ENCODE measurements around the gene RGS9BP. TPM values are rescaled to one million over a fixed set of nuclear protein-coding genes. Genes with fewer than 3 reads are reported as not detected.
A peak's percentile ranks its signal among the peaks of the same experiment; 100 is the strongest.

RGS9BP gene
- total and polyA plus RNA-seq, 2 of the 13 experiments (the other 11 are each of a cell fraction or from before 2014, with no cell fraction given), result 0.01 TPM; not detected in 1

DNA sequence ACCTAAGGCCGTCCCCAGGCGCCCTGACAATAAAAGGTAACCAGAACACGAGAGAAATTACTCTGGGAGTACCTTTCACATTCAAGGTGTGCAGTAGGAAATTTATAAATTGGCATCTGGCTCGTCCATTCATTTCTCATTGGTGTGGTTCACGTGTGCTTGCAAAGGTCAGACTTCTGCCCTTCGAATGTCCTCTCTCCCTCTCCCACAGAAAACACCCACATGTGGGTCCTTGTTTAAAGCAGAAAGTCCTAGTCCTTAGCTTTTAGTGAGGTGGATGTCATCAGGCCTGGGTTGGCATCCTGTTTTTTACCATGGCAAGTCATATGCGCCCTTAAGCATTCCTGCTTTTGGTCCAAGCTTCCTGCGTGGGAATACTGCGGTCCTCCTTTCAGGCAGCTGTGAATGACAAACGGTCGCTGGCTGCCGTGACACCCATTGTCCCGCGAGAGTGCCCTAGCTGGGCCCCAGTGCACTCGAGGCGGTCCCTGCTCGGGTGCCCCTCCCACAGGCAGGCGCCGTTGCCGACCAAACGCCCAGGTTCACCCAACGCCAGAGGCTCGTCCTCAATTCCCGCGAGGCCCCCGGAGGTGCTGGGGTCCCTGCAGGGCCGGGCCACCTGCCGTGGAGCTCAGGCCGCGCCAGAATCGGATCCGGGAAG, 15.8 kb downstream of the RGS9BP start, which contains the start of gene NUDT19 (continued):
- TF ChIP-seq, protein P1, sequence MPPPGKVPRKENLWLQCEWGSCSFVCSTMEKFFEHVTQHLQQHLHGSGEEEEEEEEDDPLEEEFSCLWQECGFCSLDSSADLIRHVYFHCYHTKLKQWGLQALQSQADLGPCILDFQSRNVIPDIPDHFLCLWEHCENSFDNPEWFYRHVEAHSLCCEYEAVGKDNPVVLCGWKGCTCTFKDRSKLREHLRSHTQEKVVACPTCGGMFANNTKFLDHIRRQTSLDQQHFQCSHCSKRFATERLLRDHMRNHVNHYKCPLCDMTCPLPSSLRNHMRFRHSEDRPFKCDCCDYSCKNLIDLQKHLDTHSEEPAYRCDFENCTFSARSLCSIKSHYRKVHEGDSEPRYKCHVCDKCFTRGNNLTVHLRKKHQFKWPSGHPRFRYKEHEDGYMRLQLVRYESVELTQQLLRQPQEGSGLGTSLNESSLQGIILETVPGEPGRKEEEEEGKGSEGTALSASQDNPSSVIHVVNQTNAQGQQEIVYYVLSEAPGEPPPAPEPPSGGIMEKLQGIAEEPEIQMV (CRISPR knock-in tag; IDR thresholded peaks at IDR 0.05; ENCODE audit: low read depth), result no peak
- no peak for TF ChIP-seq HNRNPUL1 (IDR thresholded peaks at IDR 0.05; ENCODE audit: low read depth, low read length)
- TF ChIP-seq RFXANK (CRISPR knock-in tag; IDR thresholded peaks at IDR 0.05), result no peak
- peak; percentile 68; the same call in 1 of the 2 replicates for TF ChIP-seq PHF20 (CRISPR knock-in tag; IDR thresholded peaks at IDR 0.05)
- TF ChIP-seq HDAC1 (CRISPR knock-in tag; IDR thresholded peaks at IDR 0.05), result peak; percentile 58; the same call in 1 of the 2 replicates
- no peak for TF ChIP-seq ZNF460 (CRISPR knock-in tag; IDR thresholded peaks at IDR 0.05; ENCODE audit: borderline replicate concordance)
- TF ChIP-seq ZNF607 (CRISPR knock-in tag; IDR thresholded peaks at IDR 0.05; ENCODE audit: borderline replicate concordance), result 0 out of 2 replicates have a peak, but pooled peaks have one; percentile 30
- TF ChIP-seq, protein P2, sequence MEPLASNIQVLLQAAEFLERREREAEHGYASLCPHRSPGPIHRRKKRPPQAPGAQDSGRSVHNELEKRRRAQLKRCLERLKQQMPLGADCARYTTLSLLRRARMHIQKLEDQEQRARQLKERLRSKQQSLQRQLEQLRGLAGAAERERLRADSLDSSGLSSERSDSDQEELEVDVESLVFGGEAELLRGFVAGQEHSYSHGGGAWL (CRISPR knock-in tag; IDR thresholded peaks at IDR 0.05), result no peak; the same call in 1 of the 2 replicates
- TF ChIP-seq ZNF530 (CRISPR knock-in tag; IDR thresholded peaks at IDR 0.05; ENCODE audit: low read depth), result no peak
- TF ChIP-seq MAF1 (CRISPR knock-in tag; IDR thresholded peaks at IDR 0.05; ENCODE audit: borderline replicate concordance), result 0 out of 2 replicates have a peak, but pooled peaks have one; percentile 55
- TF ChIP-seq TSC22D2 (CRISPR knock-in tag; IDR thresholded peaks at IDR 0.05; ENCODE audit: borderline replicate concordance), result no peak
- TF ChIP-seq RARG (CRISPR knock-in tag; IDR thresholded peaks at IDR 0.05; ENCODE audit: low read depth), result no peak
- no peak for TF ChIP-seq ZNF891 (CRISPR knock-in tag; IDR thresholded peaks at IDR 0.05)
- no peak for TF ChIP-seq ZNF678 (CRISPR knock-in tag; IDR thresholded peaks at IDR 0.05)
- TF ChIP-seq THAP11 (CRISPR knock-in tag; IDR thresholded peaks at IDR 0.05), result peak; percentile 58; the same call in 1 of the 2 replicates
- TF ChIP-seq ZNF562 (CRISPR knock-in tag; IDR thresholded peaks at IDR 0.05; ENCODE audit: borderline replicate concordance), result no peak
- no peak for TF ChIP-seq ZNF225 (CRISPR knock-in tag; IDR thresholded peaks at IDR 0.05)
- TF ChIP-seq, protein P3, sequence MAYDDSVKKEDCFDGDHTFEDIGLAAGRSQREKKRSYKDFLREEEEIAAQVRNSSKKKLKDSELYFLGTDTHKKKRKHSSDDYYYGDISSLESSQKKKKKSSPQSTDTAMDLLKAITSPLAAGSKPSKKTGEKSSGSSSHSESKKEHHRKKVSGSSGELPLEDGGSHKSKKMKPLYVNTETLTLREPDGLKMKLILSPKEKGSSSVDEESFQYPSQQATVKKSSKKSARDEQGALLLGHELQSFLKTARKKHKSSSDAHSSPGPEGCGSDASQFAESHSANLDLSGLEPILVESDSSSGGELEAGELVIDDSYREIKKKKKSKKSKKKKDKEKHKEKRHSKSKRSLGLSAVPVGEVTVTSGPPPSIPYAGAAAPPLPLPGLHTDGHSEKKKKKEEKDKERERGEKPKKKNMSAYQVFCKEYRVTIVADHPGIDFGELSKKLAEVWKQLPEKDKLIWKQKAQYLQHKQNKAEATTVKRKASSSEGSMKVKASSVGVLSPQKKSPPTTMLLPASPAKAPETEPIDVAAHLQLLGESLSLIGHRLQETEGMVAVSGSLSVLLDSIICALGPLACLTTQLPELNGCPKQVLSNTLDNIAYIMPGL (CRISPR knock-in tag; IDR thresholded peaks at IDR 0.05; ENCODE audit: borderline replicate concordance in 1 of 2, low read depth in 1 of 2), result 0 out of 4 replicates have a peak, but pooled peaks of 1 of the 2 experiments have one; percentile 18
- no peak for TF ChIP-seq EEA1 (CRISPR knock-in tag; IDR thresholded peaks at IDR 0.05; ENCODE audit: borderline replicate concordance)
- TF ChIP-seq RARA (CRISPR knock-in tag; IDR thresholded peaks at IDR 0.05), result peak; percentile 45
- TF ChIP-seq, protein P4, sequence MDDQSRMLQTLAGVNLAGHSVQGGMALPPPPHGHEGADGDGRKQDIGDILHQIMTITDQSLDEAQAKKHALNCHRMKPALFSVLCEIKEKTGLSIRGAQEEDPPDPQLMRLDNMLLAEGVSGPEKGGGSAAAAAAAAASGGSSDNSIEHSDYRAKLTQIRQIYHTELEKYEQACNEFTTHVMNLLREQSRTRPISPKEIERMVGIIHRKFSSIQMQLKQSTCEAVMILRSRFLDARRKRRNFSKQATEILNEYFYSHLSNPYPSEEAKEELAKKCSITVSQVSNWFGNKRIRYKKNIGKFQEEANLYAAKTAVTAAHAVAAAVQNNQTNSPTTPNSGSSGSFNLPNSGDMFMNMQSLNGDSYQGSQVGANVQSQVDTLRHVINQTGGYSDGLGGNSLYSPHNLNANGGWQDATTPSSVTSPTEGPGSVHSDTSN (CRISPR knock-in tag; IDR thresholded peaks at IDR 0.05; ENCODE audit: borderline replicate concordance), result 0 out of 2 replicates have a peak, but pooled peaks have one; percentile 32
- TF ChIP-seq, protein P5, sequence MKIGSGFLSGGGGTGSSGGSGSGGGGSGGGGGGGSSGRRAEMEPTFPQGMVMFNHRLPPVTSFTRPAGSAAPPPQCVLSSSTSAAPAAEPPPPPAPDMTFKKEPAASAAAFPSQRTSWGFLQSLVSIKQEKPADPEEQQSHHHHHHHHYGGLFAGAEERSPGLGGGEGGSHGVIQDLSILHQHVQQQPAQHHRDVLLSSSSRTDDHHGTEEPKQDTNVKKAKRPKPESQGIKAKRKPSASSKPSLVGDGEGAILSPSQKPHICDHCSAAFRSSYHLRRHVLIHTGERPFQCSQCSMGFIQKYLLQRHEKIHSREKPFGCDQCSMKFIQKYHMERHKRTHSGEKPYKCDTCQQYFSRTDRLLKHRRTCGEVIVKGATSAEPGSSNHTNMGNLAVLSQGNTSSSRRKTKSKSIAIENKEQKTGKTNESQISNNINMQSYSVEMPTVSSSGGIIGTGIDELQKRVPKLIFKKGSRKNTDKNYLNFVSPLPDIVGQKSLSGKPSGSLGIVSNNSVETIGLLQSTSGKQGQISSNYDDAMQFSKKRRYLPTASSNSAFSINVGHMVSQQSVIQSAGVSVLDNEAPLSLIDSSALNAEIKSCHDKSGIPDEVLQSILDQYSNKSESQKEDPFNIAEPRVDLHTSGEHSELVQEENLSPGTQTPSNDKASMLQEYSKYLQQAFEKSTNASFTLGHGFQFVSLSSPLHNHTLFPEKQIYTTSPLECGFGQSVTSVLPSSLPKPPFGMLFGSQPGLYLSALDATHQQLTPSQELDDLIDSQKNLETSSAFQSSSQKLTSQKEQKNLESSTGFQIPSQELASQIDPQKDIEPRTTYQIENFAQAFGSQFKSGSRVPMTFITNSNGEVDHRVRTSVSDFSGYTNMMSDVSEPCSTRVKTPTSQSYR (CRISPR knock-in tag; IDR thresholded peaks at IDR 0.05; ENCODE audit: borderline replicate concordance), result no peak

All from HepG2 (cell line).